ENCODE data around the gene CORO2B.
"Not testable (repeated sequence)": the region's sequence is repeated elsewhere in the genome, so short reads cannot be mapped to it uniquely, and the experiment has no call there.

The CORO2B gene

GRCh38 chr15:68632101-68632500, 53.3 kb downstream of the CORO2B start:
- DNase-seq, result no peak

- no peak for DNase-seq
Measured at GRCh38 chr15:68633231-68634121, 54.7 kb downstream of the CORO2B start.

- DNase-seq, result no peak
Measured at GRCh38 chr15:68634122-68634482, 55.3 kb downstream of the CORO2B start.

GRCh38 chr15:68634531-68634930, 55.7 kb downstream of the CORO2B start:
- DNase-seq, result no peak

- DNase-seq, result no peak
Measured at GRCh38 chr15:68635141-68635540, 56.3 kb downstream of the CORO2B start.

- DNase-seq, result no peak
Measured at GRCh38 chr15:68636256-68636655, 57.5 kb downstream of the CORO2B start.

- DNase-seq, result no peak
Measured at GRCh38 chr15:68637767-68638404, 59.1 kb downstream of the CORO2B start.

- no peak for DNase-seq
Measured at GRCh38 chr15:68638953-68639515, 60.2 kb downstream of the CORO2B start.

- no peak for DNase-seq
Measured at GRCh38 chr15:68639926-68640600, 61.3 kb downstream of the CORO2B start.

- no peak for DNase-seq
Measured at GRCh38 chr15:68640791-68641331, 62.1 kb downstream of the CORO2B start.

GRCh38 chr15:68641376-68641775, 62.6 kb downstream of the CORO2B start:
- no peak for DNase-seq

- no peak for DNase-seq
Measured at GRCh38 chr15:68642491-68642845, 63.7 kb downstream of the CORO2B start.

GRCh38 chr15:68643216-68643830, 64.5 kb downstream of the CORO2B start:
- DNase-seq, result no peak

- no peak for DNase-seq
Measured at GRCh38 chr15:68644083-68644904, 65.5 kb downstream of the CORO2B start.

- DNase-seq, result no peak
Measured at GRCh38 chr15:68644996-68645395, 66.2 kb downstream of the CORO2B start.

GRCh38 chr15:68646156-68646555, 67.4 kb downstream of the CORO2B start:
- no peak for DNase-seq

GRCh38 chr15:68646696-68647095, 67.9 kb downstream of the CORO2B start:
- DNase-seq, result no peak

GRCh38 chr15:68647361-68647760, 68.6 kb downstream of the CORO2B start:
- DNase-seq, result not testable (repeated sequence)

GRCh38 chr15:68650901-68651709, 72.3 kb downstream of the CORO2B start:
- DNase-seq, result peak; percentile 8 to 37

- no peak for DNase-seq
Measured at GRCh38 chr15:68651916-68652525, 73.2 kb downstream of the CORO2B start.
